PC-9 (cell line): ENCODE data around the gene TNFRSF4.

Source experiments
- CTCF ChIP-seq: fragments of 200-600 bp; sonication (generic); conservative IDR thresholded peaks from 2 replicates; pipeline ENCODE4 v1.6.1; 2017; ENCODE audit warnings: mixed run types, antibody characterized with exemption, mild to moderate bottlenecking, moderate library complexity
- EZH2 ChIP-seq: fragments of 200-600 bp; sonication (generic); IDR thresholded peaks from 2 replicates; pipeline ENCODE4 v1.8.0; 2017; ENCODE audit warnings: antibody characterized with exemption, low read depth

- TF ChIP-seq CTCF, result no peak
- no peak for TF ChIP-seq EZH2
Observed at GRCh38 chr1:1246577-1247340, 32.8 kb upstream of the TNFRSF4 start, which contains the start of gene C1QTNF12.
